ENCODE measurements around the gene MAPK6.

MAPK6 gene

DNA sequence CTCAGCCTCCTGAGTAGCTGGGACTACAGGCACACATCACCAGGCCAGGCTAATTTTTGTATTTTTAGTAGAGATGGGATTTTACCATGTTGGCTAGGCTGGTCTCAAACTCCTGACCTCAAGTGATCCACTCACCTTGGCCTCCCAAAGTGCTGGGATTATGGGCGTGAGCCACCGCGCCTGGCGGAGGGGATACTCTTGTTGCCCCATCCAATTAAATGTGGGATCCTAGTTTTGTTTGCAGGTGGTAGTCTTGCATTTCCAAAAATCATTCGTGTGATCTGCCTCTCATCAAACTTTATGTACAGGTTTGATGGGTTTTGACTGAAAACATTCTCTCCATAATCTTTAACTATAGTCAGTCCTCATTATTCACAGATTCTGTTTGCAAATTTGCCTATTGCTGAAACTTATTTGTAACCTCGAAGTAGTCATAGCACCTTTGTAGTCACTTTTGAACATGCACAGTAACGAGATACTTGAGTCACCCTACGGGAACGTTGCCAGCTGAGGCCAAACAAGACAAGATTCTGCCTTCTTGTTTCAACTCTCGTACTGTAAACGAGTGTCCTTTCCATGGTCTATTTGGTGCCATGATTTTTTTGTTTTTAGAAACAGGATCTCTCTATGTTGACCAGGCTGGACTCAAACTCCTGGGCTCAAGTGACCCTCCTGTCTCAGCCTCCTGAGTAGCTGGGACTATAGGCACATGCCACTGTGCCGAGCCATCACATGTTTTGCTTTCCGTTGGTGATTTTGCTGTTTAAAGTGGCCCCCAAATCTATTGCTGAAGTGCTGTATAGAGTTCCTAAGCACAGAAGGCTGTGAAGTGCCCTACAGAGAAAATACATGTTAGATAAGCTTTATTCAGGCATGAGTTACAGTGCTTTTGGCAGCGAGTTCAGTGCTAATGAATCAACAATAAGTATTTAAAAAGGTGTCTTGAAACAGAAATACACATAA lies 8.1 kb upstream of the MAPK6 start:
- DNase-seq (ENCODE audit: low read depth, low spot score) = no peak

- DNase-seq (ENCODE audit: low read depth, low spot score) = no peak
Observed at GRCh38 chr15:52011711-52012144, 7.3 kb upstream of the MAPK6 start.

GRCh38 chr15:52012210-52012609 lies 6.8 kb upstream of the MAPK6 start:
- DNase-seq (ENCODE audit: low read depth, low spot score) = no peak

DNA sequence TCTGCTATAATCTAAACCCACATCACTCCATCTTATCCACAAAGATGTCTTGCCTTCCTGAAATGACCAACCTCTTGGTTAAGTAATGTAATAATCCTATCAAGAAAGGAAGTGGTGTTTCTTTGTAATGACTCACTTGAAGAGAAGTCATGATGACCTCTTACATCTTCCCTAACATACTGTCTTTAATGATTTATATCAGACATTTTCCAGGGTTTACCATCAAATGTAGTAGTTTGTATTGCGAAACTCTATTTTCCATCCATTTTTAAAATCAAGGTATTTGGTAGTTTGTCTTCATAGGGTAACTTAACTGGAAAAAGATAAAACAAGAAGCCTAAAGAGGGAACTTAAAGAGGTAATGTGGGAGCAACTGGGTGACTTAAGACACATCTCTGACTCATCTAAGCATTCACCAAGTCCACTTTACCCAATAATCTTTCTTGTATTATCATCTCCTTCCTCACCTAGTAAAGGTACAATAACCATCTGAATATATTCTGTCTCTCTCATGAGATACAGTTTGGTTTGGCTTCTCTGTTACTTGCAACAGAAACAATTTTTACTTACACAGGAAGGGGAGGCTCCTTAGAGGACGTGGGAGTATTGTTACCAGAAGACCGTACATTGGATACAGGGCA lies 5.7 kb upstream of the MAPK6 start:
- no peak for DNase-seq (ENCODE audit: low read depth, low spot score)

- DNase-seq (ENCODE audit: low read depth, low spot score) = no peak
Observed at GRCh38 chr15:52014616-52015015, 4.4 kb upstream of the MAPK6 start.

- no peak for DNase-seq (ENCODE audit: low read depth, low spot score)
Observed at GRCh38 chr15:52016316-52016715, 2.7 kb upstream of the MAPK6 start.

- DNase-seq (ENCODE audit: low read depth, low spot score) = no peak
Observed at GRCh38 chr15:52018244-52018643, 775 bp upstream of the MAPK6 start.

DNA sequence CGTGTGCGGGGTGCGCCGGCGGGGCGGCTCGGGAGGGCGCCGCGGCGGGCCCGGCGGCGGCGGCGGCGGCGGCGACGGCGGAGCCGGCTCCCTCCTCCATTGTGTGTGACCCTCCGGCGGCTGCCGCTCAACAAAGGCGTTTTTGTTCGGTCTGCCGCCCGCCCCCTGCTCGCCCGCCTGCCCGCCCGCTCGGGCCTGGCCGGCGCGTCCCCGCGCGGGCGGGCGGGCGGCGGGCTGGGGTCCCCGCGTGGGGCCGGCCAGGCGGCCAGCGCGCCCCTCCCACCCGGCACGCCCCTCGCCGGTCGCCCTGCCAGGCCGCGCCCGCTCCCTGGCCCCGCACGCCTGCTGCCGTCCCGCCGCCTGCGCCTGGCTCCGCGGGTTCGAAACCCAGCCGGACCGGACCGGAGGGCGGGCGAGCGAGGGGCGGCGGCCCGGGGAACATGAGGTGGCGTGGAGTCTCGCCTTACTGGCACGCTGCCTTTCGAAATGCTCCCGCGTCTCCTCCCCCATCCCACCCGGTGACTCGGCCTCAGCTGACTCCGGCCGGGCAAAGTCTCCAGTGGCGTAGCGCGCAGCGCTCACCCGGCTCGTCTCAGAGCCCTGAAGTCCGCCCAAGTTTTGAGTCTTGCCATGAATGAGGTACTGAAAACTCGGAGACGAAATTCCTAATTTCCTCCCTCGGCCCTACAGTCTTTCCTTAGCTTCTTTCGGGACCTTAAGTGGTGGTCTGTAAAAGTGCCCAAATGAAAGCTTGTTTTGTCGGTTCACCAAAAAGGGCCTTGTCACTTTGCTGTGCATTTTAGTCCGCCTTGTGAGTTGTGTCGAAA lies 588 bp downstream of the MAPK6 start:
- DNase-seq (ENCODE audit: low read depth, low spot score) = peak; percentile 61

DNA sequence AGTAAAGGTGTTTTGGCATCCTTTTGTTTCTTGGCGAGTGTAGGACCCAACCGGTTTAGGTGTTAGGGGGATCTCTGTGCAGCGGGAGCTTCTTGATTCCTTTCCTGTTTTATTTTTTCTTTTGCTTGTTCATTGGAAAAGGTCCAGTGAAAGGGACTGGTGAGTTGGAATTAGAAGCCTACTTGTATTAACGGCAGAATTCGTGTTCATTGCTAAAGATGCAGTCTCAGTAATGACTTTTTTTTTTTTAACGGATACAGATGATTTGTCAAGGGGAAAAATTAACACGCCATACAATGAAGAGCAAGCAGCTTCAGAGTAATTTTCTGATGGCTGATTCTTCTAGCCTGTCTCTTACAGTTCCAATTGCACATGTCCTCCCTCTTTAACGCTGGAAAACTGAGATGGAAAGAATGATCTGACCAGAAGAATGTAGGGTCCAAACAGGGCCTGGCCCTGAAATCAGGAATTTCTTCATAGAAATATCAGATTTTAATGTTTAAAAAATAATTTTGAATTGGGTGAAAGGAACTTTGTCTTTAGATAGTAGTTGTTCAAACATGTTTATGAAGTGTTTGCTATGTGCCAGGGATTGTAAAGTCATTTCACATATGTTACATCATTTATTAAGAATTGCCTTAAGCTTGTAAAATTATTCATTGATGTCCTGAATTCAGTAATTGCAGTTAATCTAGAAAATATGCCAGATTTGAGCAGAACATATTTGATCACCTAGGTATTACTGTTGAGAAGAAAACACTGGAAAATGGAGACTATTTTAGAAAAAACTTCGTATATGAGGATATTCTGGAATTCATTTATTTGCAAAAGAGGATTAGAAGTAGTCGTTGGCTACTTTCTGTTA lies 1.4 kb downstream of the MAPK6 start:
- DNase-seq (ENCODE audit: low read depth, low spot score) = no peak

- peak; percentile 58 for DNase-seq (ENCODE audit: low read depth, low spot score)
Observed at GRCh38 chr15:52021128-52021671, 2.2 kb downstream of the MAPK6 start.

GRCh38 chr15:52021892-52022540 lies 3.0 kb downstream of the MAPK6 start:
- DNase-seq (ENCODE audit: low read depth, low spot score) = no peak

DNA sequence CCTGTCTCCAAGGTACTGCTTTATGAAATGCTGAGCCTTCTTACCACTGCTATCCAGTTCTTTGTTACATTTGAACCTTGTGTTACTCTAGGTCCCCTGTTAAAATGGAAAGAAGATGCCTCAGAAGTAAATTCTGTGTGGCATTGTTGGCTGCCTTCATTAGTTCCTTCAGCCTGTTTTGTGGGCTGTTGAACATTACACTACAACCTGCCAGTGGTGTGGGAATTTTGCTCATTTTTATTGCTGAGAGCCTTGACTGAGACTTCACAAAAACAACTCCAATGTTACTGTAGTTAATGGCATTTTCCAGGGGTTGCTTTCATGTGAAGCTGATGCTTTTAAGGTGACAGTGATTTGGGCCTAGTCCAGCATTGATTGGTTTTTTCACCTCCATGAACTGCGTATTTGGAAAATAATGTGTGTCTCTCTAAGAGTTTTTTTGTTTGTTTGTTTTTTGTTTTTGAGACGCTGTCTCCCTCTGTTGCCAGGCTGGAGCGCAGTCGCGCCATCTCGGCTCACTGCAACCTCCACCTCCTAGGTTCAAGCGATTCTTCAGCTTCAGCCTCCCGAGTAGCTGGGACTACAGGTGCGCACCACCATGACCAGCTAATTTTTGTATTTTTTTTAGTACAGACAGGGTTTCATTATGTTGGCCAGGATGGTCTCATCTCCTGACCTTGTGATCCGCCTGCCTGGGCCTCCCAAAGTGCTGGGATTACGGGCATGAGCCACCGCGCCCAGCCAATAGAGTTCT lies 4.3 kb downstream of the MAPK6 start:
- DNase-seq (ENCODE audit: low read depth, low spot score) = no peak

- DNase-seq (ENCODE audit: low read depth, low spot score) = no peak
Observed at GRCh38 chr15:52028431-52029093, 9.5 kb downstream of the MAPK6 start.

- DNase-seq (ENCODE audit: low read depth, low spot score) = no peak
Observed at GRCh38 chr15:52030010-52030409, 11.0 kb downstream of the MAPK6 start.

- DNase-seq (ENCODE audit: low read depth, low spot score) = no peak
Observed at GRCh38 chr15:52031556-52031955, 12.5 kb downstream of the MAPK6 start.

DNA sequence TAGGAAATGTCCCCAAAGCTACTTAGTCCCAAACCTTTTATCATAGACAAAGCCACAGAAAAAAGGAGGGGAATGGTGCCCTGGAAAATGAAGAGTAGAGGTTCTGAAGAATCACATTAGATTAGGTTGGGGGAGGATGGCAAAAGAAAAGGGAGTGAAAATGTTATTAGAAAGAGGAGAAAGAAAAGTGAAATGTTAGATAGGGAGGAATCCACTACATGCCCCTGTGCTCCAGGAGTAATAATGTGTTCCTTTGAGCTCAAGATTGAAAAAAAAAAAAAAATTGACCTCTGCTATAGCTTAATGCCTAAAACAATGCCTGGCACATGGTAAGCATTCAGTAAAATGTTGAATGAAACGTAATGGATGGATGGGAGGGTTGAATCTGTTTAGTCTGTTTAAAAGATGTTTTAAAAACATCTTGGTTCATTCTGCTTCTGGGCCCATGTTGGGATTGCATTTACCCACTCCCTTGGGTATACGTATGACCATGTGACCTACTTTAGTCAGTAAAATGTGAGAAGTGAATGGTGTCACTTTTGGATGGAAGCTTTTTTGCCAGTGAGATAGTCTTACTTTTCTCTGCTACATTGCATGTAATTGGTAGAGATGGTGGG lies 19.0 kb downstream of the MAPK6 start:
- no peak for DNase-seq (ENCODE audit: low read depth, low spot score)

- no peak for DNase-seq (ENCODE audit: low read depth, low spot score)
Observed at GRCh38 chr15:52039925-52040781, 21.1 kb downstream of the MAPK6 start.

All from brain pericyte (primary cell).